ENCODE results near the gene PRR30.
A peak's percentile ranks its signal among the peaks of the same experiment; 100 is the strongest.
"Not testable (repeated sequence)": the region's sequence is repeated elsewhere in the genome, so short reads cannot be mapped to it uniquely, and the experiment has no call there.

The PRR30 gene

DNA sequence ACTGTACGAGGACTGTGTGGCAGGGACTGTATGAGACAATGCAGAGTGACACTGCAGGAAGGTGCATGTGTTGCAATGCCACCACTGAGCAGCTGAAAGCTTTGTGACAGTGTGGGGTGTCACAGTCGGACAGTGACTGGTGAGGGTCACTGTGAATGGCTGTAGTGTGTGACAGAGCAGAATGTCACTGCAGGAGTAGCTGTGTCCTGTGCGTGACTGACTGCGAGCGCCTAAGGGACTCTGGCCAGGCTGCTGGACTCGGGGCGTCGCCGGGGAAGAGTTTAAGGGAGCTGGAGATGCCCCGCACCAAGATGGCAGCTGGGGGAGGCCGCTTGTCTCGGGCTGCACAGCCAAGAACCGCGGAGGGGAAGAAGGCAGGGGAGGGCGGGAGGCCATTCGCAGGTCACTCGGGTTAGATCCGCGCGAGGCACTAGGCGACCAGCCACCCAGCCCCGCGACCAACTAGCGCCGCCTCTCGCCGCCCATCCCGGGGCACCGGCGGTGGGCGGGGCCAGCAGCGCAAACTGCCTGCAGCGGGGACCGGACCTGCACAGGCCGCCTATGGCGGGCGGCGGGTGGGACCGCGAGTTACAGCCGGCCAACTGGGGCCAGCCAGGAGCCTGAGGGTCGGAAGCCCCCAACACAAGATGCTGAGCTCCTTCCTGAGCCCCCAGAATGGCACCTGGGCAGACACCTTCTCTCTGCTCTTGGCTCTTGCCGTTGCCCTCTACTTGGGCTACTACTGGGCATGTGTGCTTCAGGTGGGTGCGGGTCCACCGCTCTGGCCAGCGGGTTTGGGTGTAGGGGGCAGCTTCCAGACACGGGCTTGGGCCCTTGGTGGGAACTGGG, 15.7 kb downstream of the PRR30 start, which contains the start of gene ABHD1:
Gene ABHD1 (plus strand): TSS at position 514 of the 849 bp plus-strand sequence. CDS start 134 bp downstream, at position 648.
- peak within 1 kb of the TSS; percentile 84 for H3K27ac Mint-ChIP-seq
- H3K36me3 Mint-ChIP-seq: no peaks in the 10 kb centered on the region

DNA sequence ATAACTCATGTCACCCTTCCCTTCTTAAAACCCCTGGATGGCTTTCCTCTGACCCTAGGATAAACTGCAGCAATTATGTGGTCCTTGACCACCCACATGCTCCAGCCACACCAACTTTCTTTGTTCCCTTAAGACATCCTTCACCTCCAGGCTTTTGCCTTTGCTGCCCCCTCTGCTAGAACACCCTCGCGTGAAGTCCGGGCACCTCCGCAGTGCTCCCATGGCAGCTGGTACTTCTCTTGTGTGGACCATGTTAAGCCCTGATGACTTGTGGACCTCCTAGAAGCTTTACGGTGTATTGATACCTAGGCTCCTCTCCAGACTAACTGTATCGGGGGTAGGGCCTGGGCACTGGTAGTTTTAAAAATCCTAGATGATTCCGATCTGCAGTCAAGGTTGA, 16.4 kb downstream of the PRR30 start:
- DNase-seq (ENCODE audit: low spot score in 2 of 2) (no peak), ATAC-seq (no peak)
- H3K4me1 Mint-ChIP-seq: peaks cover 21% of the 10 kb centered on the region
- peak overlapping the region; percentile 81 for H3K4me3 Mint-ChIP-seq
- H3K9me3 Mint-ChIP-seq: no peaks in the 10 kb centered on the region
- H3K27ac Mint-ChIP-seq: peak overlapping the region; percentile 84
- H3K36me3 Mint-ChIP-seq: no peaks in the 10 kb centered on the region

More for the DNA sequence above, 15.7 kb downstream of the PRR30 start, which contains the start of gene ABHD1:
- Mint-ChIP-seq H3K4me1 (peaks cover 21% of the 10 kb centered on the region), H3K4me3 (peak within 1 kb of the TSS; percentile 81), H3K9me3 (no peaks in the 10 kb centered on the region)
- DNase-seq (ENCODE audit: low spot score in 2 of 2) (peak; percentile 62 to 82), ATAC-seq (peak; percentile 87)

GRCh38 chr2:27121906-27122305, 17.3 kb downstream of the PRR30 start:
- DNase-seq (ENCODE audit: low spot score in 2 of 2) (no peak), ATAC-seq (no peak)
- Mint-ChIP-seq H3K4me1 (peaks cover 21% of the 10 kb centered on the region), H3K36me3 (no peaks in the 10 kb centered on the region), H3K27ac (no peak overlapping the region), H3K4me3 (no peak overlapping the region), H3K9me3 (no peaks in the 10 kb centered on the region)

GRCh38 chr2:27119330-27119670, 19.9 kb downstream of the PRR30 start:
- not testable (repeated sequence) for H3K9me3 Mint-ChIP-seq; H3K27ac Mint-ChIP-seq; H3K36me3 Mint-ChIP-seq; DNase-seq (ENCODE audit: low spot score in 2 of 2); ATAC-seq
- Mint-ChIP-seq H3K4me1 (peaks cover 21% of the 10 kb centered on the region), H3K4me3 (peak overlapping the region; percentile 55)

DNA sequence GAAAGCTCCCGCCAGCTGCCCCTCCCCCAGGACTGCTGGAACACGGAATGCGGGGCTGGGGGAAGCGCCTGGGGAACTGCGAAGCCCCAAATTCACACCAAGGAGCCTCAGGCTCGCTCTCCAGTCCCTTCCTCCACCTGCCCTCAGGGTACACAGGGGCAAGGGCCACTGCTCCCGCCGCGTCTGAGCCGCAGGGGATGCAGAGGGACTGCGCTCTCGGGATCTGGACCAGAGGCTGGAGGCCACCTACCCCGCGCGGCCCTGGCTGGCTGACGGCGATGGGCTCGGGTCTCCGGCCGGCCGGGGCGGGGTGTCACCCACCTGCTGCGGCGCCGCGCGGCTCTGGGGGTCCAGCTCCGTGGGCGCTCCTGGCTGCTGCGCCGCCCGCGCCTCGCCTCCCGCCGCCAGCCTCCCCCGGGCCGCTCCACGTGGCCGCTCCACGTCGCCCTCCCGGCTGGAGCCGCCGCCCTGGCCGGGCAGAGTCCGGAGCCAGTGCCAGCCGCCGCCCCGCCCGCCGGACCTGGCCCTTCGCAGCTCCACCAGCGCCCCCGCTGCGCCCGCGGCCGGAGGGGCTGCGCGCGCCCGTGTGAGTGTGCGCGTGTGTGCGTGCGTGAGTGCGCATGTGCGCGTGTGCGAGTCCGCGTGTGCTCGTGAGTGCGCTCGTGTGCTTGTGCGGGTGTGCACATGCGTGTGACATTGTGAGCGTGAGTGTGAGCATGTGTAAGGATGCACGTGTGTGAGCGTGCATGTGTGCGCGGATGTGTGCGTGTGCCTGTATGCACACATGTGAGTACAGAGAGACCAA, 20.5 kb downstream of the PRR30 start, which contains the start of gene CGREF1:
Gene CGREF1 (minus strand): TSS at position 604 of the 805 bp plus-strand sequence. CDS start 14,762 bp downstream, outside the sequence.
- DNase-seq (ENCODE audit: low spot score in 2 of 2): no peak
- no peaks in the 10 kb centered on the region for H3K36me3 Mint-ChIP-seq
- no peaks in the 10 kb centered on the region for H3K9me3 Mint-ChIP-seq
- peaks cover 16% of the 10 kb centered on the region for H3K4me1 Mint-ChIP-seq
- ATAC-seq: peak; percentile 6
- H3K4me3 Mint-ChIP-seq: peak within 1 kb of the TSS; percentile 55
- H3K27ac Mint-ChIP-seq: no peak within 1 kb of the TSS

DNA sequence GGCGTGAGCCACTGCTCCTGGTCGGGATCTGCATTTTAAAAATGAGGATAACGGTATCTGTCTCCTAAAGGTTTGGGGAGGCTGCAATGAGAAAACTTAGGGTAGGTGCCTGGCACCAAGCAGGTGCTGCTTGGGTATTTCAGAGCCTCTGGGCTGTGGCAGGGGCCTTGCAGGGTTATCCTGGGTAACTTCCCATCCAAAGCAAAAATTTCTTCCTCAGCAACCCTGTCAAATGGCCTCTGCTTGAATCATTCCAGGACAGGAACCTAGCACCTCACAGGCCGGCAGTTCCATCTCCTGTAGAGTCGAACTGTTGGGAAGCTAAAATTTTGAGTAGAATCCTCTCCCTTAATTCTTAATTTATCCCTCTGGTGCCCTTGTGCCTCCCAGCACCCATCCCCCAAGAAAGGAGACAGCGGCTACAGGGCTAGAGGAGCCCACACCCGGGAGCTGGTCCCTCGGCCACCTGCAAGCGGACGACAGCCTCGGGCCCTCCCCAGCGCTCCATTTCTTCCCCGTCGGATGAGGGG, 21.1 kb downstream of the PRR30 start:
- DNase-seq (ENCODE audit: low spot score in 2 of 2) (no peak), ATAC-seq (no peak)
- H3K27ac Mint-ChIP-seq: no peak overlapping the region
- H3K4me1 Mint-ChIP-seq: peaks cover 12% of the 10 kb centered on the region
- H3K9me3 Mint-ChIP-seq: no peaks in the 10 kb centered on the region
- H3K4me3 Mint-ChIP-seq: peak overlapping the region; percentile 55
- no peaks in the 10 kb centered on the region for H3K36me3 Mint-ChIP-seq

GRCh38 chr2:27115519-27115918, 23.7 kb downstream of the PRR30 start:
- DNase-seq (ENCODE audit: low spot score in 2 of 2) (no peak), ATAC-seq (no peak)
- H3K36me3 Mint-ChIP-seq: no peaks in the 10 kb centered on the region
- peaks cover 6% of the 10 kb centered on the region for H3K4me1 Mint-ChIP-seq
- no peaks in the 10 kb centered on the region for H3K9me3 Mint-ChIP-seq
- no peak overlapping the region for H3K4me3 Mint-ChIP-seq
- H3K27ac Mint-ChIP-seq: no peak overlapping the region

DNA sequence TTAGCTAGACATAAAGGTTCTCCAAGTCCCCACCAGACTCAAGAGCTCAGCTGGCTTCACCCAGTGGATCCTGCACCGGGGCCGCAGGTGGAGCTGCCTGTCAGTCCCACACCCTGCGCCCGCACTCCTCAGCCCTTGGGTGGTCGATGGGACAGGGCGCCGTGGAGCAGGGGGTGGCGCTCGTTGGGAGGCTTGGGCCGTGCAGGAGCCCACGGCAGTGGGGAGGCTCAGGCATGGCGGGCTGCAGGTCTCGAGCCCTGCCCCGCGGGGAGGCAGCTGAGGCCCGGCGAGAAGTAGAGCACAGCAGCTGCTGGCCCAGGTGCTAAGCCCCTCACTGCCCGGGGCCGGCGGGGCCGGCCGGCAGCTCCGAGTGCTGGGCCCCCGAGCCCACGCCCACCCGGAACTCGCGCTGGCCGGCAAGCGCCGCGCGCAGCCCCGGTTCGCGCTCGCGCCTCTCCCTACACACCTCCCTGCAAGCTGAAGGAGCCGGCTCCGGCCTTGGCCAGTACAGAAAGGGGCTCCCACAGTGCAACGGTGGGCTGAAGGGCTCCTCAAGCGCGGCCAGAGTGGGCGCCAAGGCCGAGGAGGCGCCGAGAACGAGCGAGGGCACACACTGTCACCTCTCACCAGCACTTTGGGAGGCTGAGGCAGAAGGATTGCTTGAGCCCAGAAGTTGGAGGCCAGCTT, 27.7 kb downstream of the PRR30 start:
- not testable (repeated sequence) for H3K4me3 Mint-ChIP-seq; DNase-seq (ENCODE audit: low spot score in 2 of 2); ATAC-seq; H3K4me1 Mint-ChIP-seq; H3K27ac Mint-ChIP-seq; H3K36me3 Mint-ChIP-seq; H3K9me3 Mint-ChIP-seq

DNA sequence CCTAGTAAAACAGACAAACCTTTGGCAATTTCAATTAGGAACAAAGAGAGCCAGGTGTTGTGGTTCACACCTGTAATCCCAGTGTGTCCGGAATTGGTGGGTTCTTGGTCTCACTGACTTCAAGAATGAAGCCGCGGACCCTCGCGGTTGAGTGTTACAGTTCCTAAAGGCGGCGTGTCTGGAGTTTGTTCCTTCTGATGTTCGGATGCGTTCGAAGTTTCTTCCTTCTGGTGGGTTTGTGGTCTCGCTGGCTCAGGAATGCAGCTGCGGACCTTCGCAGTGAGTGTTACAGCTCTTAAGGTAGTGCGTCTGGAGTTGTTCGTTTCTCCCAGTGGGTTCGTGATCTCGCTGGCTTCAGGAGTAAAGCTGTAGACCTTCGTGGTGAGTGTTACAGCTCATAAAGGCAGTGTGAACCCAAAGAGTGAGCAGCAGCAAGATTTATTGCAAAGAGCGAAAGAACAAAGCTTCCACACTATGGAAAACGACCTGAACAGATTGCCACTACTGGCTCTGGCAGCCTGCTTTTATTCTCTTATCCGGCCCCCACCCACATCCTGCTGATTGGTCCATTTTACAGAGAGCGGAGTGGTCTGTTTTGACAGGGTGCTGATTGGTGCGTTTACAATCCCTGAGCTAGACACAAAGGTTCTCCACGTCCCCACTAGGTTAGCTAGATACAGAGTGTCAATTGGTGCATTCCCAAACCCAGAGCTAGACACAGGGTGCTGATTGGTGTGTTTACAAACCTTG, 28.4 kb downstream of the PRR30 start:
- H3K27ac Mint-ChIP-seq; H3K36me3 Mint-ChIP-seq; ATAC-seq; H3K9me3 Mint-ChIP-seq; H3K4me3 Mint-ChIP-seq; H3K4me1 Mint-ChIP-seq; DNase-seq (ENCODE audit: low spot score in 2 of 2): not testable (repeated sequence)

GRCh38 chr2:27109083-27109482, 30.1 kb downstream of the PRR30 start:
- Mint-ChIP-seq H3K4me1 (no peaks in the 10 kb centered on the region), H3K9me3 (no peaks in the 10 kb centered on the region)

GRCh38 chr2:27108221-27108620, 31.0 kb downstream of the PRR30 start:
- Mint-ChIP-seq H3K9me3 (no peaks in the 10 kb centered on the region), H3K4me3 (no peak overlapping the region), H3K36me3 (no peaks in the 10 kb centered on the region), H3K4me1 (no peaks in the 10 kb centered on the region), H3K27ac (no peak overlapping the region)
- DNase-seq (ENCODE audit: low spot score in 2 of 2) (no peak), ATAC-seq (no peak)

More at GRCh38 chr2:27109083-27109482, 30.1 kb downstream of the PRR30 start:
- Mint-ChIP-seq H3K27ac (no peak overlapping the region), H3K36me3 (no peaks in the 10 kb centered on the region), H3K4me3 (no peak overlapping the region)
- ATAC-seq (no peak), DNase-seq (ENCODE audit: low spot score in 2 of 2) (no peak)

GRCh38 chr2:27105981-27106380, 33.2 kb downstream of the PRR30 start:
- no peak for DNase-seq (ENCODE audit: low spot score in 2 of 2)
- no peaks in the 10 kb centered on the region for H3K9me3 Mint-ChIP-seq
- no peaks in the 10 kb centered on the region for H3K36me3 Mint-ChIP-seq
- no peak for ATAC-seq
- H3K27ac Mint-ChIP-seq: no peak overlapping the region
- no peak overlapping the region for H3K4me3 Mint-ChIP-seq
- H3K4me1 Mint-ChIP-seq: no peaks in the 10 kb centered on the region

DNA sequence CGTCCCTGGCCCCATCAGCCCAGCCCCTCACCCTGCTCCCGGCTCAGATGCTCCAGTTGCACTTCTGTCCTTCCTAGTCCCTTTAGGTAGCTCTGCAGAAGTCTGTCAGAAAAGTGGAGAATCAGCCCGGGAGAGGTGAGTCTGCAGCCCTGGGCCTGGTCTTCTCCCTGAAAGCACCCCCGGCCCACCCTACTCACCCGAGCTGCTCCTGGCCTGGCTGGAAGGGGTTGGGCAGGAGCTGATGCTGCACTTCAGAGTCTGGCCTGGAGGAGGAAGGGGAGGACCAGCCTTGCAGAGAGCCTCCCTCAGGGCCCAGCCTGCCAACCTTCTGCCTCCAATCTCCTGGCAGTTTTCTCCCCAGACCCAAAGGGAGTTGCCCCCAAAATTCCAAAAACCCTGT, 36.9 kb downstream of the PRR30 start:
- Mint-ChIP-seq H3K36me3 (no peaks in the 10 kb centered on the region), H3K4me3 (no peak overlapping the region), H3K9me3 (no peaks in the 10 kb centered on the region), H3K27ac (no peak overlapping the region), H3K4me1 (no peaks in the 10 kb centered on the region)
- ATAC-seq: no peak
- no peak for DNase-seq (ENCODE audit: low spot score in 2 of 2)

DNA sequence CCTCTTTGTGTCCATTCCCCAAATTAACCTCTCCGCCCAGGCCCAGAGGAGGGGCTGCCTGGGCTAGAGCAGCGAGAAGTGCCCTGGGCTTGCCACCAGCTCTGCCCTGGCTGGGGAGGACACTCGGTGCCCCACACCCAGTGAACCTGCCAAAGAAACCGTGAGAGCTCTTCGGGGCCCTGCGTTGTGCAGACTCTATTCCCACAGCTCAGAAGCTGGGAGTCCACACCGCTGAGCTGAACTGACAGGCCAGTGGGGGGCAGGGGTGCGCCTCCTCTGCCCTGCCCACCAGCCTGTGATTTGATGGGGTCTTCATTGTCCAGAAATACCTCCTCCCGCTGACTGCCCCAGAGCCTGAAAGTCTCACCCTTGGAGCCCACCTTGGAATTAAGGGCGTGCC, 39.2 kb downstream of the PRR30 start:
- Mint-ChIP-seq H3K36me3 (no peaks in the 10 kb centered on the region), H3K27ac (no peak overlapping the region)

More for the DNA sequence above, 39.2 kb downstream of the PRR30 start:
- DNase-seq (ENCODE audit: low spot score in 2 of 2) (no peak), ATAC-seq (no peak)
- Mint-ChIP-seq H3K4me3 (no peak overlapping the region), H3K9me3 (no peaks in the 10 kb centered on the region), H3K4me1 (peaks cover 16% of the 10 kb centered on the region)

All from stimulated activated effector memory CD8-positive, alpha-beta T cell treated with anti-CD3 and anti-CD28 coated beads, Interleukin-12 subunit alpha, Interleukin-12 subunit beta, amount 100 ng/mL, for 72 hours (primary cell).